SIG-M5 (cell line): Measurements from ENCODE around the gene LIMA1.
"Not testable (repeated sequence)": the region's sequence is repeated elsewhere in the genome, so short reads cannot be mapped to it uniquely, and the experiment has no call there.

ENCODE experiments used
- DNase-seq: peaks from one replicate; lab custom pipeline; 2025; lab: John Stamatoyannopoulos, UW

LIMA1 gene

GRCh38 chr12:50285253-50285652, 1.9 kb upstream of the LIMA1 start:
- DNase-seq: no peak

- DNase-seq: no peak
These were observed 545 bp downstream of the LIMA1 start for GRCh38 chr12:50282721-50283228.

GRCh38 chr12:50279501-50279900, 3.8 kb downstream of the LIMA1 start:
- no peak for DNase-seq

- no peak for DNase-seq
These were observed 6.2 kb downstream of the LIMA1 start for GRCh38 chr12:50276912-50277671.

GRCh38 chr12:50276068-50276467, 7.3 kb downstream of the LIMA1 start:
- DNase-seq: no peak

GRCh38 chr12:50275556-50275955, 7.8 kb downstream of the LIMA1 start:
- no peak for DNase-seq

GRCh38 chr12:50275127-50275526, 8.2 kb downstream of the LIMA1 start:
- not testable (repeated sequence) for DNase-seq

- no peak for DNase-seq
These were observed 11.5 kb downstream of the LIMA1 start for GRCh38 chr12:50271724-50272247.

GRCh38 chr12:50268482-50268881, 14.8 kb downstream of the LIMA1 start:
- DNase-seq: no peak

- no peak for DNase-seq
These were observed 17.4 kb downstream of the LIMA1 start for GRCh38 chr12:50265770-50266524.

- DNase-seq: no peak
These were observed 19.5 kb downstream of the LIMA1 start for GRCh38 chr12:50263832-50264231.

GRCh38 chr12:50261654-50262053, 21.7 kb downstream of the LIMA1 start:
- no peak for DNase-seq

GRCh38 chr12:50258167-50258551, 25.2 kb downstream of the LIMA1 start:
- no peak for DNase-seq

- DNase-seq: no peak
These were observed 25.8 kb downstream of the LIMA1 start for GRCh38 chr12:50257236-50258166.

GRCh38 chr12:50256761-50257160, 26.6 kb downstream of the LIMA1 start:
- no peak for DNase-seq

GRCh38 chr12:50252977-50253602, 30.2 kb downstream of the LIMA1 start:
- no peak for DNase-seq

- no peak for DNase-seq
These were observed 31.6 kb downstream of the LIMA1 start for GRCh38 chr12:50251619-50252252.

GRCh38 chr12:50249464-50250182, 33.7 kb downstream of the LIMA1 start:
- DNase-seq: no peak

GRCh38 chr12:50248883-50249282, 34.4 kb downstream of the LIMA1 start:
- no peak for DNase-seq

GRCh38 chr12:50248411-50248810, 34.9 kb downstream of the LIMA1 start:
- no peak for DNase-seq
